ENCODE results near the gene CFAP65.

Gene CFAP65

DNA sequence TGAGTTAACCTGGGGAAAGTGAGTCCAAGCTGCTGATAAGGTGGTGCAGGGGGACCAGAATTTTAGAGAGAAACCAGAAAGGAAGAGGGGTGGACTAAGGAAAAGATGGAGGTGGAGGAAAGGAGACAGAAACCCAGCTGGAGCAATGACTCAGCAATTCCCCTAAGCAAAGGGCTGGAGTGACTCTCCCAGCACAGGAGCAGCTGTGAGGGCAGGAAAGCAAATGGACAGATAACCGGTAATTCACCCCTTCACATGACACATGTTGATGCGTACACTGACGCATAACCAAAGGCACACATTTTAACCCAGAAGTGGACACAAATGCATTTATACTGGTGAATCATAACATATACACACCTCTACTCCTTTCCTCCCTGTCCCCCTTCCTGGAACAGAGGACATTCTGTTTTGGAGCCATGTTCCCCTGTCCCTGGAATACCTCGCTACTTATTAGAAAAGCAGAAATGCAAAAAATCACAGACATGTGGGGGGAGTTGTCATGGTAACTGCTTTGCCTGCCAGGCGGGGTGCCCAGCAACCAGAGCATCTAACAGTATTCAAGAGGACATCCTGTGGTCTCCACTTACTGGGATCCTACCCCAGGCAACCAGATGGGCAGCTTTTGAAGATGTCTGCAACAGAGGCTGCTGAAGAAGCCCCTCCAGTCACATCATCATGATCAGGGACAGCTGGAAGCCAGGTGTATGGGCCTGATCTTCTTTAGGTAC, 77.1 kb downstream of the CFAP65 start:
- H3K4me3 ChIP-seq (ENCODE audit: low read length): no peak overlapping the region
- DNase-seq (ENCODE audit: low read depth): peak; percentile 75
- TF ChIP-seq, protein P1, sequence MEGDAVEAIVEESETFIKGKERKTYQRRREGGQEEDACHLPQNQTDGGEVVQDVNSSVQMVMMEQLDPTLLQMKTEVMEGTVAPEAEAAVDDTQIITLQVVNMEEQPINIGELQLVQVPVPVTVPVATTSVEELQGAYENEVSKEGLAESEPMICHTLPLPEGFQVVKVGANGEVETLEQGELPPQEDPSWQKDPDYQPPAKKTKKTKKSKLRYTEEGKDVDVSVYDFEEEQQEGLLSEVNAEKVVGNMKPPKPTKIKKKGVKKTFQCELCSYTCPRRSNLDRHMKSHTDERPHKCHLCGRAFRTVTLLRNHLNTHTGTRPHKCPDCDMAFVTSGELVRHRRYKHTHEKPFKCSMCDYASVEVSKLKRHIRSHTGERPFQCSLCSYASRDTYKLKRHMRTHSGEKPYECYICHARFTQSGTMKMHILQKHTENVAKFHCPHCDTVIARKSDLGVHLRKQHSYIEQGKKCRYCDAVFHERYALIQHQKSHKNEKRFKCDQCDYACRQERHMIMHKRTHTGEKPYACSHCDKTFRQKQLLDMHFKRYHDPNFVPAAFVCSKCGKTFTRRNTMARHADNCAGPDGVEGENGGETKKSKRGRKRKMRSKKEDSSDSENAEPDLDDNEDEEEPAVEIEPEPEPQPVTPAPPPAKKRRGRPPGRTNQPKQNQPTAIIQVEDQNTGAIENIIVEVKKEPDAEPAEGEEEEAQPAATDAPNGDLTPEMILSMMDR (IDR thresholded peaks at IDR 0.05; ENCODE audit: insufficient read depth, low read depth, low read length, missing control alignments): no peak

DNA sequence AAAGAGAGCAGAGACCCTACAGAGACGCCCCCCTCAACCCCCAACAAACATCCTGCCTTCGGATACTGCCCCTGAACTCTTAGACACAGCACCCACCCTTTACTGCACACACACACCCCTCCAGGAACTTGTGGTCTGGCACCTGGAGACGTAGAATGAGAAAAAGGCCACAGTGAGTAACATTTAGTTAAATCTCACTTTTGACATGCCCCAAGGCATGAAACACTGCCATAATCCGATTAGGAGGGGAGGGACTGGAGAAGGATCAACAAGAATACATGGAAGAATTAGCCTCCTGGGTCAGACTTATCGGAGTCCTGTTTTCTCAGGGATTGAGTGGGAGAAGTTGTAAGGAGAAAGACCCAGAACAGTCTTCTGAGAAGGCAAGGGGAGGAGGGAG, 77.7 kb downstream of the CFAP65 start:
- H3K4me3 ChIP-seq (ENCODE audit: low read length): no peak overlapping the region
- TF ChIP-seq, protein P1 (IDR thresholded peaks at IDR 0.05; ENCODE audit: insufficient read depth, low read depth, low read length, missing control alignments): no peak
- no peak for DNase-seq (ENCODE audit: low read depth)

DNA sequence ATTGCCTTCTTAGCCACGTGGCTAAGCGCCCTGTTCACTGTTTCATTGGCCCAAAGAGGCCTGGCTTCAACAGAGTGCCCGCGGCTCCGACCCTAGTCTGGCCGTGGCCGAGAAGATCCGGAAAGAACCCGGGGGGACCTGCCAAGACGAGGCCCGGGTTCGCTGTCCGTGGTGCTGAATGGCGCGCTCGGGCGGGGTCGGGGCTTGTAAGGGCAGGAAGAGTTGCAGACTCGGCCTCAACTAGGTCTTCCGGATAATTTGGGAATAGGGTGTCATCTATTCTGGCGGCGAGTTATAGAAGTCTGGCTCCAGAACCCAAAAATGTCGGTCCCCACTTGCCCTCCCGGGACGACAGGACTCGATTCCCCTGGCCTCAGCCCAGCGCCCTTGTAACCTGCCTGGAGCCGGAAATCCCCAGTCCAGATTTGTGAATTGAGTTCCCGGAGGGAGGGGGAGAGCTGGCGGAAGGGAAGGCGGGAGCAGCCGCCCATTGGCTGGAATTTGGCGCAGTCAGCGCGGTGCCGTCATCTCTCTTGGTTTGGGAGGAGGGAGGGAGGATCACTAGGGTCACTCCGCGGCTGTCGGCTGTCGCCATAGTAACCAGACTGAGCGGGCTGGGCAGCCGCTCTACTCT, 78.3 kb downstream of the CFAP65 start:
- no peak overlapping the region for H3K4me3 ChIP-seq (ENCODE audit: low read length)
- peak; percentile 76 for DNase-seq (ENCODE audit: low read depth)
- TF ChIP-seq, protein P1 (IDR thresholded peaks at IDR 0.05; ENCODE audit: insufficient read depth, low read depth, low read length, missing control alignments): no peak

DNA sequence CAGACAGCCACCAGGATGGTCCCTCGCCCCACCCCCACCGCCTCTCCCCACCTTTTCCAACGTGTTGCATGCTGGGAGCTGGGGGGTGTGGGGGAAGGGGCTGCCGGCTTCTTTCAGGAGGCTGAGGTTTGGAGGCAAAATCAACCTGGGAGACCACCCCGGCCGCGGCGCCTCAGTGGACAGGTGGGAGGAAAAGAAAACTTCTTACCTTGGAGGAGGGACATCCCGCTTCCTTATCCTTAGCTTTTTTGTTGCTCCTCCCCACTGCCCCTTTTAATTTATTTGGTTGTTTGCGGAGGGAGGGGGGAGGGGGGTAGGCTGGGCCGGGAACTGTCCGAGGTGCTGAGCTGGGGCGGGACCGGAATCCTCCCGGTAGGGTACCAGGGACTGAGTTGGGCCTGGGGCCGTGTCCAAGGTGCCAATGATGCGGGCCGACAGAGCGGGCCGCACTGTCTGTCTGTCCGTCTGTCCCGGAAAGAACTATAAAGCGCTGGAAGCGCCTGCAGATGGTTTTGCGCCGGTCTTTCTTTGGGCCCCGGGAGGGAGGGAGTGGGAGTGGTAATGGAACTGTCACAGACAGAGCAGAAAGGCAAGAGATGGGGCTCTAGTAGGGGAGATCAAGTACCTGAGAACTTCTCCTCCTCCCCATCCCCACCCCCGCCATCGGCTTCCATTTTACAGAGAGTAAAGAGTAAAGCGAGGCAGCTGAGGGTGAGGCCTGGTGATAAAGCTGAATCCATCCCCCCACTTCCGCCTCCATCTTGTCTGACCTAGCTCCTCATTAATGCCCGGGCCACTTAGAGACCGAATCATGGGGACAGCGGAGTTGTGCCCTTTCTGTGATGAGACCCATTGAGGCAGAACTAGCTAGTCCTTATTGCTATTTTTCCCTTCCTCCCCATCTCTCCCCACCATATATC, 79.4 kb downstream of the CFAP65 start:
- no peak overlapping the region for H3K4me3 ChIP-seq (ENCODE audit: low read length)
- DNase-seq (ENCODE audit: low read depth): no peak
- TF ChIP-seq, protein P1 (IDR thresholded peaks at IDR 0.05; ENCODE audit: insufficient read depth, low read depth, low read length, missing control alignments): no peak

DNA sequence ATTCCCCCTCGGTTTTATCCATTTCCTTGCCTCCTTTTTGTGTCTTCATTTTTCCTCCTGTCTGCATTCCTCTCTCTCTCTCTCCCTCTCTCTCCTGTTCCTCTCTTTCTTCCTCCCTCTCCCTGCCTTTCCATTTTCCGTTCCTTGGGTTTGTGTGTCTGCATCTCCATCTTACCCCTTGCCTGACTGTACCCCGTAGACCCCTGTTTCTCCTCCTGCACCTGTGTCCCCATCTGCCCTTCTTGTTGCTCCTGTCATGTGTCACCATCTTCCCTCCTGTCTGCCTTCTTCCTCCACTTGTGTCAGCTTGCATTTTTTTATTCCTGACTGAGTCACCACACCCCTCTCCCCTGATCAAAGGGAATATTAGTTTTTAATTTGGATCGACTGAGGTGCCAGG, 80.1 kb downstream of the CFAP65 start:
- no peak for DNase-seq (ENCODE audit: low read depth)
- no peak overlapping the region for H3K4me3 ChIP-seq (ENCODE audit: low read length)
- TF ChIP-seq, protein P1 (IDR thresholded peaks at IDR 0.05; ENCODE audit: insufficient read depth, low read depth, low read length, missing control alignments): no peak

DNA sequence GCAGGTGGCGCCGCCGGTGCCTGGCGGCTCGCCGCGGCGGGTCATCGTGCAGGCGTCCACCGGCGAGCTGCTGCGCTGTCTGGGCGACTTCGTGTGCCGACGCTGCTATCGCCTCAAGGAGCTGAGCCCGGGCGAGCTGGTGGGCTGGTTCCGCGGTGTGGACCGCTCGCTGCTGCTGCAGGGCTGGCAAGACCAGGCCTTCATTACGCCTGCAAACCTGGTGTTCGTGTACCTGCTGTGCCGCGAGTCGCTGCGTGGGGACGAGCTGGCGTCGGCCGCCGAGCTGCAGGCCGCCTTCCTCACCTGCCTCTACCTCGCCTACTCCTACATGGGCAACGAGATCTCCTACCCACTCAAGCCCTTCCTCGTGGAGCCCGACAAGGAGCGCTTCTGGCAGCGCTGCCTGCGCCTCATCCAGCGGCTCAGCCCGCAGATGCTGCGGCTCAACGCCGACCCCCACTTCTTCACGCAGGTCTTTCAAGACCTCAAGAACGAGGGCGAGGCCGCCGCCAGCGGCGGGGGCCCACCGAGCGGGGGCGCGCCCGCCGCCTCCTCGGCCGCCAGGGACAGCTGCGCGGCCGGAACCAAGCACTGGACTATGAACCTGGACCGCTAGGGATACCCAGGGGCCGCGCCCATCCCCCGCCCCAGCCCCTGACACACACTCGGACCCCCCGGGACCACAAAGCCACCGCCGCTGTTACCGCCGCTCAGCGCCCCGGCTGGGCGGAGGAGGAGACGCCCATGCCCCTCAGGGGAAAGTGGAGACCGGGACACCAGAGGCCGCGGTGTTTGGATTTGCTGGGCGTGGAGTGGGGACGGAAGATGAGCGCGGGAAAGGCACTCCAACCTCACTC, 80.8 kb downstream of the CFAP65 start:
- TF ChIP-seq, protein P1 (IDR thresholded peaks at IDR 0.05; ENCODE audit: insufficient read depth, low read depth, low read length, missing control alignments): no peak
- H3K4me3 ChIP-seq (ENCODE audit: low read length): no peak overlapping the region
- DNase-seq (ENCODE audit: low read depth): no peak
